Epidermal melanocyte (primary cell): ENCODE data around the gene CACNA1A.
"Not testable (repeated sequence)": the region's sequence is repeated elsewhere in the genome, so short reads cannot be mapped to it uniquely, and the experiment has no call there.

Experiments used
- DNase-seq: peaks from one replicate; pipeline ENCODE4 v3.0.0; 2011; ENCODE audit warnings: low spot score; ENCODE audit not compliant: insufficient read length

Gene CACNA1A

GRCh38 chr19:13207846-13208671 lies 298.2 kb downstream of the CACNA1A start:
- DNase-seq: peak; percentile 85

- DNase-seq: no peak
Measured at GRCh38 chr19:13207237-13207845, 298.9 kb downstream of the CACNA1A start.

- DNase-seq: no peak
Measured at GRCh38 chr19:13206587-13206986, 299.7 kb downstream of the CACNA1A start.

- not testable (repeated sequence) for DNase-seq
Measured at GRCh38 chr19:13202112-13202511, 304.2 kb downstream of the CACNA1A start.

GRCh38 chr19:13198634-13199033 lies 307.6 kb downstream of the CACNA1A start:
- DNase-seq: no peak

GRCh38 chr19:13195678-13196077 lies 310.6 kb downstream of the CACNA1A start:
- no peak for DNase-seq

GRCh38 chr19:13190781-13191540 lies 315.3 kb downstream of the CACNA1A start:
- DNase-seq: no peak

- DNase-seq: no peak
Measured at GRCh38 chr19:13189600-13189999, 316.7 kb downstream of the CACNA1A start.

- DNase-seq: no peak
Measured at GRCh38 chr19:13187419-13187818, 318.9 kb downstream of the CACNA1A start.

- not testable (repeated sequence) for DNase-seq
Measured at GRCh38 chr19:13186688-13187087, 319.6 kb downstream of the CACNA1A start.

GRCh38 chr19:13185763-13186657 lies 320.3 kb downstream of the CACNA1A start:
- not testable (repeated sequence) for DNase-seq

- not testable (repeated sequence) for DNase-seq
Measured at GRCh38 chr19:13184926-13185325, 321.4 kb downstream of the CACNA1A start.

GRCh38 chr19:13181747-13182388 lies 324.4 kb downstream of the CACNA1A start:
- DNase-seq: peak; percentile 87

- not testable (repeated sequence) for DNase-seq
Measured at GRCh38 chr19:13178291-13178690, 328.0 kb downstream of the CACNA1A start.

- DNase-seq: not testable (repeated sequence)
Measured at GRCh38 chr19:13177584-13177983, 328.7 kb downstream of the CACNA1A start.

- no peak for DNase-seq
Measured at GRCh38 chr19:13176345-13176744, 329.9 kb downstream of the CACNA1A start.

GRCh38 chr19:13173139-13173737 lies 333.0 kb downstream of the CACNA1A start:
- DNase-seq: no peak

GRCh38 chr19:13172346-13173138 lies 333.7 kb downstream of the CACNA1A start:
- DNase-seq: peak; percentile 38

GRCh38 chr19:13171146-13171545 lies 335.1 kb downstream of the CACNA1A start:
- DNase-seq: no peak
